Activated T-helper 1 cell treated with Interleukin-2 at 50 U/mL for 16 hours (primary cell): Measurements from ENCODE around the gene MLLT6.

Experiments used
- DNase-seq: peaks from one replicate; pipeline ENCODE4 v3.0.0-alpha.2; 2020; ENCODE audit warnings: low read depth

MLLT6 gene

GRCh38 chr17:38728290-38728831 is 23.3 kb downstream of the MLLT6 start:
- peak; percentile 59 for DNase-seq

- DNase-seq = no peak
These were observed 24.4 kb downstream of the MLLT6 start for GRCh38 chr17:38729368-38729885.

- DNase-seq = peak; percentile 85
These were observed 24.9 kb downstream of the MLLT6 start, which contains the start of gene CISD3 for GRCh38 chr17:38729886-38730525. TSS of gene CISD3 (plus strand) at chr17:38730341. CDS start at chr17:38730359, 18 bp downstream.

GRCh38 chr17:38730526-38731379 is 25.7 kb downstream of the MLLT6 start:
- no peak for DNase-seq

GRCh38 chr17:38731526-38732294 is 26.6 kb downstream of the MLLT6 start:
- DNase-seq = no peak

GRCh38 chr17:38732376-38733281 is 27.6 kb downstream of the MLLT6 start:
- no peak for DNase-seq

GRCh38 chr17:38733282-38733981 is 28.4 kb downstream of the MLLT6 start:
- no peak for DNase-seq

GRCh38 chr17:38733982-38734973 is 29.2 kb downstream of the MLLT6 start:
- no peak for DNase-seq

- DNase-seq = peak; percentile 56
These were observed 30.3 kb downstream of the MLLT6 start for GRCh38 chr17:38735161-38735997.

- DNase-seq = no peak
These were observed 33.1 kb downstream of the MLLT6 start for GRCh38 chr17:38738007-38738662.

- DNase-seq = no peak
These were observed 33.6 kb downstream of the MLLT6 start for GRCh38 chr17:38738686-38739085.

- DNase-seq = no peak
These were observed 34.2 kb downstream of the MLLT6 start for GRCh38 chr17:38739305-38739704.

GRCh38 chr17:38740044-38740443 is 35.0 kb downstream of the MLLT6 start:
- DNase-seq = no peak

GRCh38 chr17:38740806-38741205 is 35.7 kb downstream of the MLLT6 start:
- no peak for DNase-seq

GRCh38 chr17:38741461-38741860 is 36.4 kb downstream of the MLLT6 start:
- no peak for DNase-seq

GRCh38 chr17:38741921-38742410 is 36.9 kb downstream of the MLLT6 start:
- no peak for DNase-seq
